Activated naive CD4-positive, alpha-beta T cell treated with anti-CD3 and anti-CD28 coated beads for 36 hours (primary cell): Measurements from ENCODE around the gene ARHGAP22. TPM values are rescaled to one million over a fixed set of nuclear protein-coding genes. Genes with fewer than 3 reads are reported as not detected.

Experiments
- CTCF ChIA-PET: fragments of 350-600 bp; sonication (Branson Sonifier 250); formaldehyde crosslinking; loops from one replicate; lab custom pipeline; 2021; ENCODE audit warnings: antibody characterized with exemption; lab: Charles Lee
- DNase-seq: peaks from one replicate; pipeline ENCODE4 v3.0.0-alpha.2; 2020
- H3K27ac Mint-ChIP-seq: one replicate; pipeline ENCODE4 v1.8.0; 2021; ENCODE audit warnings: mild to moderate bottlenecking, mixed read lengths
- H3K27me3 Mint-ChIP-seq: one replicate; pipeline ENCODE4 v1.8.0; 2021; ENCODE audit warnings: low read depth, mixed read lengths
- H3K36me3 Mint-ChIP-seq: one replicate; pipeline ENCODE4 v1.8.0; 2021; ENCODE audit warnings: low read depth, mixed read lengths
- H3K4me1 Mint-ChIP-seq: one replicate; pipeline ENCODE4 v1.8.0; 2021; ENCODE audit warnings: low read depth, mixed read lengths
- H3K4me3 Mint-ChIP-seq: one replicate; pipeline ENCODE4 v1.8.0; 2021; ENCODE audit warnings: mild to moderate bottlenecking, moderate library complexity, mixed read lengths
- H3K9me3 Mint-ChIP-seq: one replicate; pipeline ENCODE4 v1.8.0; 2021; ENCODE audit warnings: mixed read lengths
- intact Hi-C: fragments of 100-400 bp; cut with micrococcal nuclease; formaldehyde crosslinking; loops from one replicate; pipeline ENCODE4 v1.15.1; 2023
- total RNA-seq, 2 experiments: library from RNA; stranded (reverse); gene quantifications; one replicate each; pipeline ENCODE4 v1.2.3, GENCODE V29; 2021

The ARHGAP22 gene
- total RNA-seq, 2 experiments from 2014 or later = not detected

- Mint-ChIP-seq H3K9me3 (no peaks in the 10 kb centered on the region), H3K27me3 (no peaks in the 10 kb centered on the region), H3K4me3 (no peak overlapping the region), H3K36me3 (peaks cover 2% of the 10 kb centered on the region), H3K4me1 (peaks cover 20% of the 10 kb centered on the region), H3K27ac (no peak overlapping the region)
- CTCF ChIA-PET = interaction anchor here (1.1 to 1.2 kb wide), 2 partner anchors 12 to 14 kb away, joined by 3 to 5 read pairs; no protein-coding TSS in a partner anchor
- intact Hi-C loops = no loop called here
- no peak for DNase-seq
These were observed 205.3 kb downstream of the ARHGAP22 start for GRCh38 chr10:48399551-48399950.

- DNase-seq = no peak
- Mint-ChIP-seq H3K9me3 (no peaks in the 10 kb centered on the region), H3K4me1 (peaks cover 20% of the 10 kb centered on the region), H3K27me3 (no peaks in the 10 kb centered on the region), H3K4me3 (no peak overlapping the region), H3K27ac (no peak overlapping the region), H3K36me3 (no peaks in the 10 kb centered on the region)
- CTCF ChIA-PET = interaction anchor here (1.1 to 1.2 kb wide), 2 partner anchors 11 to 14 kb away, joined by 3 to 5 read pairs; no protein-coding TSS in a partner anchor
- intact Hi-C loops = no loop called here
These were observed 205.8 kb downstream of the ARHGAP22 start for GRCh38 chr10:48399056-48399541.

GRCh38 chr10:48398261-48398660, 206.6 kb downstream of the ARHGAP22 start:
- H3K27ac Mint-ChIP-seq = no peak overlapping the region
- peaks cover 24% of the 10 kb centered on the region for H3K4me1 Mint-ChIP-seq
- H3K9me3 Mint-ChIP-seq = no peaks in the 10 kb centered on the region
- H3K4me3 Mint-ChIP-seq = no peak overlapping the region
- H3K27me3 Mint-ChIP-seq = no peaks in the 10 kb centered on the region
- intact Hi-C loops = no loop called here
- H3K36me3 Mint-ChIP-seq = no peaks in the 10 kb centered on the region
- DNase-seq = no peak
- CTCF ChIA-PET = no interaction called here

Other genes starting within 250 kb of the ARHGAP22 start
- gene WDFY4, start 79.8 kb upstream of the ARHGAP22 start, total RNA-seq = under 1 TPM; 0.20 to 0.29 TPM